ENCODE results near the gene PSMG1. TPM values are rescaled to one million over a fixed set of nuclear protein-coding genes. Genes with fewer than 3 reads are reported as not detected.

PSMG1 gene
- total and polyA plus RNA-seq, 10 of the 15 experiments (the other 5 are each of a cell fraction or from before 2014, with no cell fraction given) = 21.3 to 248 (median 121) TPM

DNA sequence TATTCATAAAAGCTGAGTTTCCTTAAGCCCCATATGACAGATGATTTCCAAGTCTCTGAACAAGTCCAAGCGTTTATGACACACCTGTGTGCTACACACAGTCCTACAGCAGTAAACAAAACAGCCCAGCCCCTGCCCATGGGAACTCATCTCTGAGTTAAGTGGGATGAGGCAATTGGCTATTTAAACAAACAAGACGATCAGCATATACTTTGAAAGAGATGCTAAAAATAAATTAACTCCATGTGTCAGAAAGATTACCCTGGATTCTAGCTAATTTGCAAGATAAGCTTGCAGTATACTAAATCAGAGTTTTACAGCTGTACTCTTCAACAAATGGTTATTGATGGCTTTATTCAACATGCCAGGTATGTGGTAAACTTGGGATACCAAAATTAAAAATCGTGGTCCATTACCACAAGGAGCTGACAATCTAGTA, 7.0 kb downstream of the PSMG1 start:
- RAD21 ChIA-PET (ENCODE audit: unreplicated experiment) = no interaction called here
- Histone ChIP-seq H3K4me2 (ENCODE audit: control insufficient read depth, insufficient read depth) (no peak overlapping the region), H3K4me1 (ENCODE audit: control insufficient read depth, insufficient read depth, low read length) (no peaks in the 10 kb centered on the region), H2AFZ (ENCODE audit: control insufficient read depth, low read depth, low read length) (no peak overlapping the region), H3K9me3 (replicated peaks; ENCODE audit: control insufficient read depth, insufficient read depth, low read length) (no peaks in the 10 kb centered on the region), H3K79me2 (ENCODE audit: control insufficient read depth, insufficient read depth, low read length) (peaks cover 6% of the 10 kb centered on the region), H3K27ac (ENCODE audit: control insufficient read depth, insufficient read depth) (no peak overlapping the region), H4K20me1 (ENCODE audit: control insufficient read depth, insufficient read depth) (no peaks in the 10 kb centered on the region), H3K4me3 (no peak overlapping the region), H3K36me3 (ENCODE audit: control insufficient read depth in 2 of 2, insufficient read depth in 2 of 2, low read length in 1 of 2) (peaks cover 6 to 19% of the 10 kb centered on the region in 2 experiments; a peak in 3 of 4 replicates), H3K9ac (ENCODE audit: control insufficient read depth, insufficient read depth, low read length) (no peak overlapping the region), H3K27me3 (replicated peaks in 1 of 2; ENCODE audit: control insufficient read depth in 2 of 2, insufficient read depth in 2 of 2, low read length in 1 of 2) (no peaks in the 10 kb centered on the region)
- SMC1A ChIA-PET (ENCODE audit: uncharacterized antibody, unreplicated experiment) = interaction anchor here (0.8 to 1.9 kb wide), 3 partner anchors 8 to 39 kb away, joined by 3 to 5 read pairs (median 5); no protein-coding TSS in a partner anchor
- intact Hi-C loops (cut with micrococcal nuclease; ENCODE audit: unreplicated experiment) = no loop called here
- no peak for DNase-seq (ENCODE audit: low read depth, low spot score)
- in situ Hi-C loops (cut with MboI) = no loop called here
- POLR2A ChIA-PET = interaction anchor here (0.6 kb wide), 1 partner anchor 215 kb away, joined by 3 read pairs; no protein-coding TSS in a partner anchor
- ATAC-seq = no peak
- no TSS peak for BruUV-seq (replicated peaks)
- TF ChIP-seq SPI1 (IDR thresholded peaks at IDR 0.05; ENCODE audit: borderline replicate concordance, insufficient read depth, low read depth, low read length) (no peak), CBFB (IDR thresholded peaks at IDR 0.05; ENCODE audit: low read depth) (no peak), CBX5 (IDR thresholded peaks at IDR 0.05; ENCODE audit: low read depth) (no peak), STAT3 (IDR thresholded peaks at IDR 0.05; ENCODE audit: low read depth, low read length) (no peak), RB1 (IDR thresholded peaks at IDR 0.05; ENCODE audit: borderline replicate concordance) (no peak), SMAD5 (IDR thresholded peaks at IDR 0.05; ENCODE audit: low read depth) (no peak), LARP7 (IDR thresholded peaks at IDR 0.05) (no peak), CHD4 (IDR thresholded peaks at IDR 0.05) (no peak), ETV6 (conservative IDR thresholded peaks at IDR 0.05 in 1 of 2, IDR thresholded peaks at IDR 0.05 in 1 of 2; ENCODE audit: borderline replicate concordance in 1 of 2, low read depth in 1 of 2) (no peak), WRNIP1 (IDR thresholded peaks at IDR 0.05; ENCODE audit: borderline replicate concordance, low read depth, low read length) (no peak), SRF (IDR thresholded peaks at IDR 0.05; ENCODE audit: low read depth in 2 of 2, low read length in 2 of 2) (no peak), POLR2A (IDR thresholded peaks at IDR 0.05; ENCODE audit: low read depth, low read length) (no peak), SMARCA5 (IDR thresholded peaks at IDR 0.05) (no peak), EGR1 (IDR thresholded peaks at IDR 0.05; ENCODE audit: borderline replicate concordance in 1 of 2, low read depth in 2 of 2, low read length in 2 of 2) (no peak)
- TF ChIP-seq, protein P1, sequence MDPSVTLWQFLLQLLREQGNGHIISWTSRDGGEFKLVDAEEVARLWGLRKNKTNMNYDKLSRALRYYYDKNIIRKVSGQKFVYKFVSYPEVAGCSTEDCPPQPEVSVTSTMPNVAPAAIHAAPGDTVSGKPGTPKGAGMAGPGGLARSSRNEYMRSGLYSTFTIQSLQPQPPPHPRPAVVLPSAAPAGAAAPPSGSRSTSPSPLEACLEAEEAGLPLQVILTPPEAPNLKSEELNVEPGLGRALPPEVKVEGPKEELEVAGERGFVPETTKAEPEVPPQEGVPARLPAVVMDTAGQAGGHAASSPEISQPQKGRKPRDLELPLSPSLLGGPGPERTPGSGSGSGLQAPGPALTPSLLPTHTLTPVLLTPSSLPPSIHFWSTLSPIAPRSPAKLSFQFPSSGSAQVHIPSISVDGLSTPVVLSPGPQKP (IDR thresholded peaks at IDR 0.05; ENCODE audit: low read depth, low read length) = no peak
- TF ChIP-seq, protein P2, sequence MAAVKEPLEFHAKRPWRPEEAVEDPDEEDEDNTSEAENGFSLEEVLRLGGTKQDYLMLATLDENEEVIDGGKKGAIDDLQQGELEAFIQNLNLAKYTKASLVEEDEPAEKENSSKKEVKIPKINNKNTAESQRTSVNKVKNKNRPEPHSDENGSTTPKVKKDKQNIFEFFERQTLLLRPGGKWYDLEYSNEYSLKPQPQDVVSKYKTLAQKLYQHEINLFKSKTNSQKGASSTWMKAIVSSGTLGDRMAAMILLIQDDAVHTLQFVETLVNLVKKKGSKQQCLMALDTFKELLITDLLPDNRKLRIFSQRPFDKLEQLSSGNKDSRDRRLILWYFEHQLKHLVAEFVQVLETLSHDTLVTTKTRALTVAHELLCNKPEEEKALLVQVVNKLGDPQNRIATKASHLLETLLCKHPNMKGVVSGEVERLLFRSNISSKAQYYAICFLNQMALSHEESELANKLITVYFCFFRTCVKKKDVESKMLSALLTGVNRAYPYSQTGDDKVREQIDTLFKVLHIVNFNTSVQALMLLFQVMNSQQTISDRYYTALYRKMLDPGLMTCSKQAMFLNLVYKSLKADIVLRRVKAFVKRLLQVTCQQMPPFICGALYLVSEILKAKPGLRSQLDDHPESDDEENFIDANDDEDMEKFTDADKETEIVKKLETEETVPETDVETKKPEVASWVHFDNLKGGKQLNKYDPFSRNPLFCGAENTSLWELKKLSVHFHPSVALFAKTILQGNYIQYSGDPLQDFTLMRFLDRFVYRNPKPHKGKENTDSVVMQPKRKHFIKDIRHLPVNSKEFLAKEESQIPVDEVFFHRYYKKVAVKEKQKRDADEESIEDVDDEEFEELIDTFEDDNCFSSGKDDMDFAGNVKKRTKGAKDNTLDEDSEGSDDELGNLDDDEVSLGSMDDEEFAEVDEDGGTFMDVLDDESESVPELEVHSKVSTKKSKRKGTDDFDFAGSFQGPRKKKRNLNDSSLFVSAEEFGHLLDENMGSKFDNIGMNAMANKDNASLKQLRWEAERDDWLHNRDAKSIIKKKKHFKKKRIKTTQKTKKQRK (IDR thresholded peaks at IDR 0.05; ENCODE audit: low read depth, low read length) = no peak
- TF ChIP-seq, protein P3, sequence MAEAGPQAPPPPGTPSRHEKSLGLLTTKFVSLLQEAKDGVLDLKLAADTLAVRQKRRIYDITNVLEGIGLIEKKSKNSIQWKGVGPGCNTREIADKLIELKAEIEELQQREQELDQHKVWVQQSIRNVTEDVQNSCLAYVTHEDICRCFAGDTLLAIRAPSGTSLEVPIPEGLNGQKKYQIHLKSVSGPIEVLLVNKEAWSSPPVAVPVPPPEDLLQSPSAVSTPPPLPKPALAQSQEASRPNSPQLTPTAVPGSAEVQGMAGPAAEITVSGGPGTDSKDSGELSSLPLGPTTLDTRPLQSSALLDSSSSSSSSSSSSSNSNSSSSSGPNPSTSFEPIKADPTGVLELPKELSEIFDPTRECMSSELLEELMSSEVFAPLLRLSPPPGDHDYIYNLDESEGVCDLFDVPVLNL (IDR thresholded peaks at IDR 0.05; ENCODE audit: low read depth, low read length) = no peak
- CTCF ChIA-PET = interaction anchor here (1.0 to 2.0 kb wide), 6 partner anchors 9 to 211 kb away, joined by 3 to 9 read pairs (median 3); no protein-coding TSS in a partner anchor
- FAIRE-seq = no peak
- WGBS (ENCODE audit: insufficient coverage, insufficient replicate concordance, low lambda C conversion rate, missing lambda C conversion rate) = 45% methylated on average over 3 of the region's 3 CpGs

Data from GM12878 (cell line).